ENCODE measurements around the gene GLOD5. TPM values are rescaled to one million over a fixed set of nuclear protein-coding genes. Genes with fewer than 3 reads are reported as not detected.

The GLOD5 gene
- total and polyA plus RNA-seq, 9 of the 15 experiments (the other 6 are each of a cell fraction or from before 2014, with no cell fraction given), result 0.27 to 4.4 (median 2.2) TPM

- TF ChIP-seq THRAP3 (IDR thresholded peaks at IDR 0.05; ENCODE audit: borderline replicate concordance) (peak; percentile 64; the same call in 1 of the 2 replicates), ZNF318 (IDR thresholded peaks at IDR 0.05; ENCODE audit: borderline replicate concordance in 1 of 2, low read depth in 1 of 2) (no peak), TAF7 (tag; IDR thresholded peaks at IDR 0.05) (no peak), ZNF408 (CRISPR knock-in tag; IDR thresholded peaks at IDR 0.05; ENCODE audit: low read depth) (no peak), ZSCAN32 (CRISPR knock-in tag; IDR thresholded peaks at IDR 0.05) (no peak), NR2C2 (CRISPR knock-in tag; IDR thresholded peaks at IDR 0.05) (no peak), NR2C2 (tag; IDR thresholded peaks at IDR 0.05) (no peak), HNRNPUL1 (IDR thresholded peaks at IDR 0.05; ENCODE audit: low read length) (no peak), ELK1 (CRISPR knock-in tag; IDR thresholded peaks at IDR 0.05) (no peak), ZNF354B (CRISPR knock-in tag; IDR thresholded peaks at IDR 0.05) (no peak), MEF2D (tag; conservative IDR thresholded peaks at IDR 0.05; ENCODE audit: low read depth) (no peak), ZC3H8 (IDR thresholded peaks at IDR 0.05) (no peak), RBFOX2 (IDR thresholded peaks at IDR 0.05; ENCODE audit: low read depth, low read length) (no peak), POLR2AphosphoS5 (IDR thresholded peaks at IDR 0.05; ENCODE audit: control insufficient read depth, insufficient read depth, low read depth, low read length) (no peak), ZKSCAN1 (IDR thresholded peaks at IDR 0.05; ENCODE audit: low read depth, low read length) (no peak), ZNF436 (CRISPR knock-in tag; IDR thresholded peaks at IDR 0.05) (no peak), ZNF449 (CRISPR knock-in tag; IDR thresholded peaks at IDR 0.05) (no peak), MTA1 (IDR thresholded peaks at IDR 0.05; ENCODE audit: borderline replicate concordance) (no peak), L3MBTL2 (IDR thresholded peaks at IDR 0.05) (no peak), OTX1 (CRISPR knock-in tag; IDR thresholded peaks at IDR 0.05) (peak; percentile 71; the same call in 1 of the 2 replicates), ZNF79 (CRISPR knock-in tag; IDR thresholded peaks at IDR 0.05; ENCODE audit: low read depth) (no peak)
These were observed 28.9 kb downstream of the GLOD5 start (continued) for GRCh38 chrX:48790477-48790876.
